Measurements from ENCODE around the gene FZD10. TPM values are rescaled to one million over a fixed set of nuclear protein-coding genes. Genes with fewer than 3 reads are reported as not detected.

FZD10 gene
- total and polyA plus RNA-seq, 2 of the 8 experiments (the other 6 are each of a cell fraction or from before 2014, with no cell fraction given): 0.11 to 0.60 TPM

GRCh38 chr12:130178282-130178681 is 16.0 kb downstream of the FZD10 start (continued):
- TF ChIP-seq POLR2AphosphoS5 (IDR thresholded peaks at IDR 0.05; ENCODE audit: low read depth, low read length): no peak
- no peak for TF ChIP-seq CHD1 (IDR thresholded peaks at IDR 0.05; ENCODE audit: low read depth, low read length)
- no peak for TF ChIP-seq HDAC6 (IDR thresholded peaks at IDR 0.05; ENCODE audit: low read depth, low read length)
